Bone marrow (tissue), 2 donors: Measurements from ENCODE around the gene GOLPH3.

Experiments used
- DNase-seq, 2 donors: peaks; one replicate each; lab custom pipeline; 2025; lab: John Stamatoyannopoulos, UW

The GOLPH3 gene

DNA sequence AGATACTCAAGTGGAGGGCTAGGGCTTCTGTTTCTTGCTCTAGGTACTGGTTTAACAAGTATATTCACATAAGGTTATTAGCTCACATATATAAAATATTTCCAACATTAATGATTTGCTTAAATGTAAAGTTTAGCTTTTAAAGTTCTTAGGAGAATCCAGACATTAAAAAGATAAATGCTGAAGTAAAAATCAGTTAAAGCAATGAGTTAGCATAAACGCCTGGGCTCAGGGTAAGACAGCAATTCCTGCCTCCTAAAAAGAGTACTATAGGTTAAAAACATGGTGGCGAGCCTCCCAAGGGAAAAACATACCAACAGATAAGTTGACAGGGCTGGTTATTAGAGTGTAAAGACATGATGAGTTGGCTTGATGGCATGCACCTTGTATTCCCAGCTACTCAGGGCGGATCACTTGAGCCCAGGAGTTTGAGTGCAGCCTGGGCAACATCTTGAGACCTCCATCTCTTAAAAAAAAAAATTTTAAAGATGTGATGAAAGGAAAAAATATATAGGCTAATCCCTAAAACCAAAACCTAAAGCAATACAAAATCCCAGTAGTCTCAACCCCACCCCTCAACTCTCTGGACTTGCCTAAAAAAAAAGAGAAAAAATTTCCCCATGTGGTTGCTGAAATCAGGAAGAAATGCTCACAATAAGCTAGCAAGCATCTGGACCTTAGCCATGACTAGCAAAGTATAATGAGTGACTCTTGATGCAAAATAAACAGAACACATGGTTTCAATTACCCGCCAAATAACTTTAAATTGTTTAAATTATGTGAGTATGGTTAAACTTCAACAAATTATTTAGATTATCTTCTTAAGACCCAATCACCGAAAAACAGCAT is 3.6 kb downstream of the GOLPH3 start:
- DNase-seq = no peak

DNA sequence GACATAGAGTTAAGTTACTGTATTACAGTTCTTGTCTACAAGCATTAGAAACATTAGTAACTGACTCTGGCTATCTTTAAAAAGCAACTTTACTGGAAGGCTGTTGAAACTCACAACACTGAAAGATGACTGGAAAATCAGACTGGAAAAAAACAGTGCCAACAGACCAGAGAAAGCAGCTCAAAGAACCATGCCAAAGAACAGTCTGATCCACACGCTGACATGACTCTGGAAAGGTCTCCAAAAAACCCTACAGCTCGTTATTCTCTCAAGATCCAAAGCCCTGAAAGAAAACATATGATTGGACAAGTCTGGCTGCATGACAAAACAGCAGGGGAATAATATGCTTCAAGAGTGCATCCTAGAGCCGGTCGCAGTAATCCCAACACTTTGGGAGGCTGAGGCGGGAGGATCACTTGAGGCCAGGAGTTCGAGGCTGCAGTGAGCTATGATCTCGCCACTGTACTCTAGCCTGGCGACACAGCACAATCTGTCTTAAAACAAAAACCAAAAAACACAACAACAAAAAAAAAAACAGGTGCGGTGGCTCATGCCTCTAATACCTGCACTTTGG is 5.6 kb downstream of the GOLPH3 start:
- DNase-seq = no peak

DNA sequence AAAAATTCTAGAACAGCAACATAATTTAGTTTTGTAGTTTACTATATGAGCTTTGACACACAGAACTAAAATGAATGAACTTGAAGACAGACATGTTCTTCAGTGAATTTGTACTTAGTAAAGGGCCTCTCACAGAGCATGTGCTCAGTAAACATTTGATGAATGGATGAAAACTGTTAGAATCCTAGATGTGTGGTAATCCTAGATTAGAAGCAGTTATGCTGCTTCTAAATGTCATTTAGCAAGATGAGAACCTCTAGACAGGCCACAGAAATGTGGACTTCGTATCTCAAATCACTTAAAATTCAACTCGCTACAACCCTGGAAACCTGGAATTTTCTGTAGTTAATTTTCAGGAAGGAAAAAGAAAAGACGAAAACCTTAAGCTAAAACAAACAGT is 8.5 kb downstream of the GOLPH3 start:
- DNase-seq = no peak

DNA sequence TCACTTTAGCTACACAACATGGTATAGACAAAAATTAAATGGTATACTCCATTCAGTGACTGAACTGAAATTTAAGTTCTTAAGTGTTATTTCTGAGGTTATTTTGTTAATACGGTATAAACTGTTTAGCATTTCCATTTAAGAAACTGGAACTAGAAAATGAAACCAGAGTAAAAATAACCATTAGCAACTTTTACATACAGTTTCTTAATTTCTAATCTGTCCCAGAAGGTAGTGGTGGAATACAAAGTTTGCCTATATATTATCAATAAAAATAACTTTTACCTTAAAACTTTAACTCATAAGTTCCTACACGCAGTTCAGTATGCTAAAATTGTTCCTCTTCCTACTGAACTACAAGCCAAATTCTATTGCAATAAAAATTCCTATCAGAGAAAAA is 10.3 kb downstream of the GOLPH3 start:
- no peak for DNase-seq

DNA sequence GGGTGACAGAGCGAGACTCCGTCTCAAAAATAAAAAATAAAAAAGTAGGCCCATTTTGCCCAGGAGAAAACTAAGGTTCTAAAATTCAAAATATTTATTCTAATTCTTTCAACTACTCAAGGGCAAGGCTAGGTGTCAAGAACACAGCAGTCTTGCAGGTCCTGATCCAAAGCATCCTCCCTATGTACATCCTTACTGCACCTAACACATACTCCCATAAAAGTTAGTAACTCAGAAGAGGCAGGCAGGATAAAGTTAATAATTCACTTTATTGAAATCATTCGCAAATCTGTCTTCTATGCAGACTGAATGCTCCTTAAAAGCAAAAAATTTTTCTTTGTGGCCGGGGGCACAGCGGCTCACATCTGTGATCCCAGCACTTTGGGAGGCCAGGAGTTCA is 11.1 kb downstream of the GOLPH3 start:
- DNase-seq = no peak

DNA sequence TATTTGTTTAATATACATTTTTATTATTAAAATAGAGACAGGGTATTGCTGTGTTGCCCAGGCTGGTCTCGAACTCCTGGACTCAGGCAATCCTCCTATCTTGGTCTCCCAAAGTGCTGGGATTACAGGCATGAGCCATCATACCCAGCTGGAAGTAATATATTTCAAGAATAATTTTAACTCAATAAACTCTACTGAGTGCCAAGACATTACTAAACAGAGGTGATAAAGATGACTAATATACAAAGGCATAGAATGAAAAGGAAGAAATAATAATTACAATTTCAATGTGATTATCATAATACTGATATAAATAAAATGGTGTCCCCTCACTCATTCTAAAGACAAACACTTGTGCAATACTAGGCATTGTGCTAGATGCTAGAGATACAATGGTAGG is 13.9 kb downstream of the GOLPH3 start:
- no peak for DNase-seq

DNA sequence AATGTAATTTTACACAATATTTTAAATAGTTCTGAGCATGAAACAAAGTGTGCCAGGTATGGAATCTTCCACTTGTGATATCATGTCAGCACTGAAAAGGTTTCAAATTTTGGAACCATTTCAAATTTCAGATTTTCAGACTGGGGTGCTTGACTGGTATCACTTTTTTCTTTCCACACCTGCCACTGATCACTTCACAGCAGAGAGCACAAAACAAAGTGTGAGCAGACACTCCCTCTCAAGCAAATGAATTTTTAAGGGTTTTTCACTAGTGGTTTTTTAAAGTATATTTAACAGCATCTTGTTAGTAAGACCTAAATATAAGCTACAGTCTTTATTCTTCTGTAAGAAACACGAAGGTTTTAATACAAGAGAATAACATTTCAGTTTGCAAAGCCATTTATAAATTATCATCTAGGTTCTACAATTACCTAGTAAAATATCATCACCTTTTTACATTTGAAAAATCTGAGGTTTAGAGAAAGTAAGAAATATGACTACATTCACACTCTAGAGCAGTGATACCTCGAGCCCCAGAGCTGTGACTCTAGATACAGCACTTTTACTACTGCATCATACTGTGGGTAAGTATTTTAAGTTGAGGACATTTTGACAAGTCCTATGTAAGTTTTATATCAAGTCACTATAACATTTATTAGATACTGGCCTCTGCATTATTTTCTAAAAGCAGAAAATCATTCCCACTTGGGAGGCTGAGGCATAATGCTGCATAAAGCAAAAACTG is 14.6 kb downstream of the GOLPH3 start:
- no peak for DNase-seq

DNA sequence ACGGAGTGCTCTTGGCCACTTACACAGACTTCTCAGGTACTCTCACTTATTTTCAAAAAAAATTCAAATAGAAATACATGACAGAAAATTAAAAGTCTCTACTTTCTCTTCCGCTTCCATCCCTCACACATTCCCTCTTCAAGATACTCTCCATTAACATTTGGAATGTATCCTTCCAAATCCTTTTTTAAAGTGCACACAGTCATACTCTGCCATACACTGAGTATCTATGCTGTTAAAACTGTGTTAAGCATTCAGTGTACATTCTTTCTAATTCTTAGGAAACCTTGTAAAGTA is 15.5 kb downstream of the GOLPH3 start:
- DNase-seq = no peak

DNA sequence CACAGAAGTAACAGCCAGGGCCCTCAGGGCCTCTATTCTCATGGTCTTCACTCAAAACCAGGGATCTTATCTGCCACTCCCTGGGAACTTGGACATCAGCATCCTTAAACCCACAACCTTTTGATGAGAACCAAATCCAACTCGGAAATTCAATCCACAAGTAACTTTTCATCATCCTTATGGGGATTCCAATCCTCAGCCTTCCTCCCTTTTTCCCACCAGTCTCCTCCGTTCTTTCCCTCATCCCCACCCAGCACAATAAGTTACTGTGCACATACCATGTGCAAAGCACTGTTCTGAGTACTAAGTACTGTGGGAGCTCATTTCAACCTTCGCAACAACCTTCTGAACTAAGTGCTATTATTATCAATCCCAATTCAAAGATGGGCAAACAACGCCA is 17.0 kb downstream of the GOLPH3 start:
- no peak for DNase-seq

DNA sequence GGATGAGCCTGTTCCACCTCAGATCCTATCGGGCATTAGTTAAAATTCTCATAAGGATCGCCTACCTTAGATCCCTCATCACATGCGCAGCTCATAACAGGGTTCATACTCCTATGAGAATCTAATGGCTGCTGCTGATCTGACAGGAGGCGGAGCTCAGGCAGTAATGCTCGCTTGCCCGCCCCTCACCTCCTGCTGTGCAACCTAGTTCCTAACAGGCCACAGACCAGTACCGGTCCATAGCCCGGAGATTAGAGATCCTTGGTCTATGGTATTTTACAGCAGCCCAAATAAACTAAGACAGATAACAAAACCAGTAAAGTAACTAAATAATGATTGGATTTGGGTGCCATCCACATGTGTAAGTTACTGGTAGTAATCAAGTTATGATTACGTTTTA is 17.5 kb downstream of the GOLPH3 start:
- DNase-seq = no peak

DNA sequence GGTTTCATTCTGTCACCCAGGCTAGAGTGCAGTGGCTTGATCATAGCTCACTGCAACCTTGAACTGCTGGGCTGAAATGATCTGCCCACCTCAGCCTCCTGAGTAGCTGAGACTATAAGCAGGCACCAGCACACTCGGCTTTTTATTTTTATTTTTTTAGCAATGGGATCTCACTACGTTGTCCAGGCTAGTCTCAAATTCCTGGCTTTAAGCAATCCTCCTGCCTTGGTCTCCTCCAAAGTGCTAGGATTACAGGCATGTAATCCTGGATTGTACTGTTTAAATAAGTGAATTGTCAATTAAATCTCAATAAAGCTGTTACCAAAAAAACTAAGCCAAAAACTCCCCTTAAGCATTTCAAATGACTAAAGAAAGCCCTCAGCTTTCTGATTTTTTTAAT is 18.9 kb downstream of the GOLPH3 start:
- no peak for DNase-seq

DNA sequence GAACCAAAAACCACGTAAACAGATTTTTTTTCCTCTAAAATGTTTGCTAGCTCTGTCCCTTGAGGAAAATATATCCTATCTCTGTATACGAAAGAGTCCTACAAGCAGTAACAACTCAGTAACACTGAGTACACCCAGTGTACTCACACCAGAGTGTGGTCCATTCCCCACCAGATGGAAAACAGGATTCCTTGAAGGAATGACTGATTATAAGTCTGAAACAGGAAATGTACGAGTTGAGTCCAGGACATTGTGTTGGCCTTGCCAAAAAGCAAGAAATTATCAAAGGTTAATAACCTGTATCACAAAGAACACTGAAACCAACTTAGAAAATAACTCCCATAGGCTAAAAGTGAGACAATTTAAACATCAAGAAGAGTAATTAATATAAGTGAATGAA is 20.4 kb downstream of the GOLPH3 start:
- no peak for DNase-seq

DNA sequence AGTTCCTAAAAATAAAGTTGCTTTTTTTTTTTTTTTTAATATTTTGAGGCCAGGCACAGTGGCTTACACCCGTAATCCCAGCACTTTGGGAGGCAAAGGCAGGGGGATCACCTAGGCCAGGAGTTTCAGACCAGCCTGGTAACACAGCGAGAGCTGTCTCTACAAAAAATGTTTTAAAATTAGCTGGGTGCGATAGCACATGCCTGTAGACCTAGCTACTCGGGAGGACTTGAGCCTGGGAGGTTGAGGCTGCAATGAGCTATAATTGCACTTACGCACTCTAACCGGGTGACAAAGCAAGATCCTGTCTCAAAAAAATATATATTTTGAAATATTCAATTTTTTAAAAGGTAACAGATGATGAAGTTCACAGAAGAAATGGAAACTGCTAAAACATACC is 22.9 kb downstream of the GOLPH3 start:
- no peak for DNase-seq

DNA sequence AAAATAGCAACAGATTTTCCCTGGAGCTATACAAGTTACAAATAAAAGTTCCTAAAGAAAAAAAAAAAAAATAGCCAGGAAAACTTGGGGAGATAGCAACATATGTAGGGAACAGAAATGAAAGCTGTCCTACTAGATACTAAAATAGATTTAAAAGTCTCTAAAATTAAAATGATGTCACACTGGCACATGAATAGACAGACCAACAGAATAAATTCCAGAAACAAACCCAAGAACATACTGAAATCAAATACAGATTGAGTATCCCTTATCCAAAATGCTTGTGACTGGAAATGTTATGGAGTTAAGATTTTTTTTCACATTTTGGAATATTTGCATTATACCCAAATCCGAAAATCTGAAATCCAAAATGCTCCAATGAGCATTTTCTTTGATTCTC is 23.8 kb downstream of the GOLPH3 start:
- DNase-seq = no peak

DNA sequence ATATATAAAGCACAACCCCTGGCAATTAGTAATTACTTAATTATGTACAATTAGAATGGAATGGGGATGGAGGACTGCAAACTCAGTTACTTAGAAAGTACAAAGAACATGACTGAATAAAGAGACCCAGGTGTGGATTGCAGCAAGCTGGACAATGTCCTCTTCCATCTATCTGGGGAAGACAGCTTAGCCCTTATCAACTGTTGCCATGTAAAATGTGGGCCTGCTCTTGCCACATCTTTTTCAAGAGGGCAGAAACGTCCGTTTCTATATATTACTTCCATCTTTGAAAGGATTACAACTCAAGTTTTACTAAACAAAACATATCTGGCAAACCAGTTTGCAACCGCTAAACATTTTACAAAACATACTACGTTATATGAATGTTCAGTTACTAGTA is 26.2 kb downstream of the GOLPH3 start:
- DNase-seq = no peak

DNA sequence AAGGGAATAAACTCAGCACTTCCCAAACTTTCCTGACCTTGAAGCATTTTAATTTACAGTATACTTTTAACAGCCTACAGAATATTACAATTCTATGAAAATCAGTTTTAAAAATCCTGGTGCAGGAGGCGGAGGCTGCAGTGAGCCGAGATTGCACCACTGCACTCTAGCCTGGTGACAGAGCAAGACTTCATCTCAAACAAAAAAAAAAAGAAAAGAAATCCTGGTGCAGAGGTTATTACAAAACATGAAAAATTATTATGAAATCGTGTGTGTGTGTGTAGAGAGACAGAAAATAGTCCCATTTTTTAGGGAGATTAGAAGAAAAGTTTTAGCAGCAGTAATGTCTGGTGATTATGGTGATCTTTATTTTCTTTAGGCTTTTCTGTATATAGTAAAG is 26.9 kb downstream of the GOLPH3 start:
- DNase-seq = no peak

DNA sequence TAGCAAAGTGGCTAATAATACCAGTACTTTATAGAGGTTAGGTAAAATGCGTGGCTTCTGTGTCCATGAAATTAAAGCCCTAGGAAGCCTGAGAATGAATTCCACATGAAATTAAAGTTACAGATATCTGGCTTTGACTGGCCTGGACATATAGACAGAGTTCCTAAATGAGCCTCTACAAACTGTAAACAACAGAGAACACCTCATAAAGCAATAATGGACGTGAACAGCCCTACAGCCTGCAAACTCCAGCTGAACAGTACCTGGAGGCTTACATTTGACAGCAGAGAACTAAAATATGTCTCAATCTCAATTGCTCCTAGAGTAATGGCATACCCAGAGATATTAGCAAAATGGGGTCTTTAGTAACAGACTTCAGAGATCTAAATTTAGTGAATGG is 28.7 kb downstream of the GOLPH3 start:
- no peak for DNase-seq

DNA sequence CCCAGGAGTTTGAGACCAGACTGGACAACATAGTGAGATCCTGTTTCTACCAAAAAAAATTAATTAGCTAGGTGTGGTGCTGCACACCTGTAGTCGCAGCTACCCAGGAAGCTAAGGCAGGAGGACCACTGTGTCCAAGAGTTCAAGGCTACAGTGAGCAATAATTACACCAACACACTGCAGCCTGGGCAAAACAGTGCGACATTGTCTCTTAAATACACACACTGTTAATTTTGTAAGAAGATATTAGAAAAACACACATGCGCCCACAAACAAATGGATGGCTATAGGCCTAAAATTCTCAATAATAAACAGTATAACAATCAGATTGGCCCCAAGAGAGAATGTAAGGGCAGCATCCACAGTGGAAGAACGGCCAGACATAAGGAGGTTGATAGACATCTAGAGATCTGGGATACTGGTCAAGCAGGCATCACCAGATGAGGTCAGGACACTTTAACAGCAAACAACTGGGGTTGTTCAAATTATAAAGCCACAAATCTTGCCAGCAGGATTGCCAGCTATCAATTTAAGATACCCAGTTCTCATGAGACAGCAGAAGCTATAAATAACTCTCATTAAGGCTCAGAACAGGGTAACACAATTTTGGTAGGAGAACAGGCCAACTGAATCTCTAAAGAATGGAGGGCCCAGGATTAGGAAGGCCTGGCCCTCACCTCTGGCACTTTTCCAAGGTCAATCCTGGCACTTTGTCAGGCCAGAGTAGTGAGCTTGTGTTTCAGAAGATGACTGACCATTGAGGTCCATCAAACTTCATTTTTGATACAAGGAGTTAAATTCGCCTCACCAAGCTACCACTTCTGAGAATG is 29.5 kb downstream of the GOLPH3 start:
- no peak for DNase-seq

DNA sequence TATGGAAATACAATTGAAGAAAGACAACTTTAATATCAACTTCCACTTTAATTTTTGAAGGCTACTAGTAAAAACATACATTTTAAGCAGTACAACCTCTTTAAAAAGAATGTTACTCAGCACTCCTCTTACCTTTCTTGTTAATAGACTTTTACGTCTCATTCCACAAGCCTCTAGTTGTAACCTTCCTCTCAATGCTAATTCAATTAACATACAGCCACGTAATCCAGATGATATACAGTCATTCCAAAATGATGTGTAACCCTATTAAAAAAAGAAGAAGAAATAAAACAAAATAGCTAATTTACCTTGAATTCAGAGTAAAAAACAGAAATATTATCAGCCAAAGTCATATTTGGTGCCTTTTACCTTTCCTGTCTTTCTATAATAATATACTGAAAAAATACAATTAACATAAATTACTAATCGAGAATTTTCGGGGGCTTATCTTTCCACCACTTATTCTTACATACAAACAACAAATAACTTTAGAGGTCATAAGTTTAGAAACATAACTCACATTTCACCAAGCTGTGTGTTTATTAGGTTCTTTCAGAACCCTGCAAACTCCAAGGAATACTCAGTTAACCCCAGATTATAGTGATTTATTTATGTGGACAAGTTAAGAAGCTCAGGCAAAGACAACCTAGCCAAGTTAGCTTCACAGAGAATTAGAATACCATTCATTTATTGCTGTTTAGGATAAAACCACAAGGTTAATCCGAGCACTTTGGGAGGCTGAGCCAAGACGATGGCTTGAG is 30.3 kb downstream of the GOLPH3 start:
- no peak for DNase-seq

DNA sequence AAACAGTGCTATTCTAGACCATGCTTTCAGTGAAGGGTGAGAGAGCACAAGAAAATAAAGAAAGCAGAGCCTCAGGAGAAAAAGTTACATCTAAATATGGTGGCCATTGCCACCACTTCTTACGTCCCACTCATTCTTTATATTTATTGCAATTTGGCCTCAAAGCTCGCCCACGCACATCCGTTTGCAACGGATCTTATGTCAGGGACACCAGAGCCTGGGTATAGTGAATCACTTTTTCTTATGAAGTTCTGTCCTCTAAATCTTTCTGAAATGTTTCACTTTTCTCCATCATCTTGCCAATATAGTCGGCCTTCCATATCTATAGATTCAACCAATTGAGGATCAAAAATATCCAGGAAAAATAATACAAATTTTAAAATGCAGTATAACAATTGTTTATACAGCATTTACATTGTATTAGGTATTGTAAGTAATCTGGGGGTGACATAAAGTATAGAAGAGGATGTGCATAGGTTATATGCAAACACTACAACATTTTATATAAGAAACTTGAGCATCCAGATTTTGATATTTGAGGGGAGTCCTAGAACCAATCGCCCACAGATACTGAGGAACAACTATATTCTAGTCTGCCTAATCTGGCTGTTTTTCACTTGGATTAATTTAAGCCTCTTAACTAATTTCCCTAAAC is 35.2 kb downstream of the GOLPH3 start:
- no peak for DNase-seq

DNA sequence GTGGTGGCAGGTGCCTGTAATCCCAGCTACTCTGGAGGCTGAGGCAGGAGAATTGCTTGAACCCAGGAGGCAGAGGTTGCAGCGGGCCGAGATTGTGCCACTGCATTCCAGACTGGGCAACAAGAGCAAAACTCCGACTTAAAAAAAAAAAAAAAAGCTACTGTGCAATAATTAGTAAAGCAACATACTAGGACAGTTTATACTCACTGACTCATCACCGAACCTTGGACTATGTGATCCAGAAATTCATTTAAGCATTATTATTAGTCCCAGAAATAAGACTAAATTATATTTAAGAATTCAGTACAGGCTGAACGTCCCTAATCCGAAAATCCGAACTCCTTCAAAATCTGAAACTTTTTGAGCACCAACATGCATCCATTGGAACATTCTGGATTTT is 37.8 kb downstream of the GOLPH3 start:
- no peak for DNase-seq
